Activated CD4-positive, alpha-beta T cell treated with anti-CD3 and anti-CD28 coated beads, Interleukin-2, amount 50 U/mL, for 24 hours (primary cell): ENCODE measurements around the gene AGAP1.

Experiments
- DNase-seq, 2 donors: peaks; one replicate each; pipeline ENCODE4 v3.0.0-alpha.2; 2020; ENCODE audit warnings: low read depth in 1 of 2, low spot score in 1 of 2

Gene AGAP1

DNA sequence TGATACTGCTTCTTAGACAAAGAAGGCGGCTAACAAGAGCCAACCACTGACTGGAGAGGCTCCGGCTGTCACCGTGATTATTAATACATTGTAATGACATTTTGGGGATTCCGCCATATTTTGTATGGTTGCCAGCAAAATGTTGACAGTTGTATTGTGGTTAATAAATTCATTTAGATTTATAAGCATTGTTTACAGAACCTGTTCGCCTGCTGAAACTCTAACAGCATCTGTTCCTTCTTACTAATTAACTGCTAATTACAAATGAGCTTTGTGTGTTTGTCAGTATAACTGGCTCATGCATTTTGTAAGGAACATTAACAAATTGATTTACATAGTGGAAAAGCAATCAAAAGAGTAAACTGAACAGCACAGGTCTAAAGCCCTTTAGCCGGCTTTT lies 342.0 kb downstream of the AGAP1 start:
- DNase-seq, result no peak

DNA sequence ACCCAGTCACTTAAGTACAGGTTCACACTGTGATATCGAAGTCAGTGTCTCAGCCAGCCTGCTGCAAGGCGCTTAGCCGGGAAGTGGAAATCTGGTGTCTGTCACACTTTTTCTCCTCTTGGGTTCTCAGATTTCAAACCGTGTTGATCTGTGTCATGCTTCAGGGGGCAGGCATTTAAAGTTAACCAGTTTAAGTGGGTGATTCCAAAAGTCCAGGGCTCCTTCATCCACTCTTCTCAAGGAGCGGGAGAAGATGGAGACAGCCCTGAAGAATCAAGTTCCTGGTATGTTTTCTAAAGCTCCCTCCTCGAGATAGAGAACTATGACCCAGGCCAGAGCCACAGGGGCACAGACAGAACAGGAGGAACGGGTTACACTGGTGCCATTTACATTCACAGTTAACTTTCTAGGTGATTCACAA lies 342.7 kb downstream of the AGAP1 start:
- DNase-seq, result no peak

DNA sequence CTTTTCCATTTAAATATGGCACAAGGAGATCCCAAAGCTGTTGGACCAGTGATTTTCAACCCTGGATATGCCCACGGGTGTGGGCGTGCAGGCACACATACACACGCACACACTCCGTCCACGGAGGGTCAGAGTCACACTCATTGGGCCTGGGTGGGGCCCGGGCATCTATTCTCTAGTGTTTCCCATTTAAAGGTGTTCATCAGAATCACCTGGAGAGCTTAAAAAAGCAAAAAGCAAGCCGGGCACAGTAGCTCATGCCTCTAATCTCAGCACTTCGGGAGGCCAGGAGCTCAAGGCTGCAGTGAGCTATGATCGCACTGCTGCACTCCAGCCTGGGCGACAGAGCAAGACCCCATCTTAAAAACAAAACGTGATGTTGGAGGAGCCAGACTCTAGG lies 345.4 kb downstream of the AGAP1 start:
- no peak for DNase-seq

DNA sequence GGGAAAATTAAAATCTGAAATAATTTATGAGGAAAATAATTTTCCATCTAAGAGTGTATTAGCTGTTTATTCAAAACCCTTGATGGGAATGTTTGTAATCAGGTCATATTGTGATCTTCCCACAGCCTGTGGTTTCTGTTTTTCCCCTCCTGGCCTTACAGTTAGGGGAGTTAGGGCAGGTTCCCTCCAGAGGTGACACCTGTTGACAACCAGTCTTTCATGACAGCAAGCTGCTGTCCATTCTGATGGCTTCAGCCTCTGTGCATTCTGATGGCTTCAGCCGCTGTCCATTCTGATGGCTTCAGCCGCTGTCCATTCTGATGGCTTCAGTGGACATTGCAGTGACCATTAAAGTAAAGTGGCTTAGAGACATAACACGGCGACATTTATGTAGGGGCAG lies 346.1 kb downstream of the AGAP1 start:
- no peak for DNase-seq

DNA sequence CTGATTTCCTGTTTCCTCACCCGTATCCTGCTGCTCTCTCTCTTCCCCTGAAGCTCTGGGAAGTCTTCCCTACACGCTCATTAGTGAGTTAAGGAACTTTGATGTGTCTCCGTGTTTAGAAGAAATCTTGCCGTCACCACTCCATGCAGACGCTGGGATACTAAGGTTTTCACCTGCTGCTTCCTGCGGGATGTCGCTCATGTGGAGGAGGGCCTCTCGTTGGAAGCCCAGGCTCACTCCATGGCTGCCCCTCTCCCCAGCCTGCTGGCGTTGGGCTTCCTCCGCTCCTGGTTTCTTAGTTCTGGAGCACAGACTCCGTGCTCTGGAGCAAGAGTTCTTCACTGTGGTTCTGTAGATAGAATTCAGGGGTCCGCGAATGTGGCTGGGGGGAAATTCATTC lies 348.0 kb downstream of the AGAP1 start:
- DNase-seq, result no peak

DNA sequence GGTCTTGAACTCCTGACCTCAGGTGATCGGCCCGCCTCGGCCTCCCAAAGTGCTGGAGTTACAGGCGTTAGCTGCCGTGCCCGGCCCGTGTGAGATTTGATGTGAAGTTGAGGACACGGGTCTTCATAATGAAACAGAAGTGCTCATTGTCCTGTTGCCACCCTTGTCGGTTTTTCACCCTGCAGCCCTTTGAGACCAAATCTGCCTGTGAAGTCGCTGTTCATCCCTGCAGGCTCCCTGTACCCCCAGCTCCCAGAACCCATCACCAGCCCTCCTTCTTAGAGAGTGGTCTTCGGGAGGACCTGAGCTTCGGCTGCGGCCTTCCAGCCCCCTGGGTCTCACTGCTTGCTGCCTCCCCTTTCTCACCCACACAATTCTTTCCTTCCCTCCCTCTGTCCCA lies 349.1 kb downstream of the AGAP1 start:
- no peak for DNase-seq

DNA sequence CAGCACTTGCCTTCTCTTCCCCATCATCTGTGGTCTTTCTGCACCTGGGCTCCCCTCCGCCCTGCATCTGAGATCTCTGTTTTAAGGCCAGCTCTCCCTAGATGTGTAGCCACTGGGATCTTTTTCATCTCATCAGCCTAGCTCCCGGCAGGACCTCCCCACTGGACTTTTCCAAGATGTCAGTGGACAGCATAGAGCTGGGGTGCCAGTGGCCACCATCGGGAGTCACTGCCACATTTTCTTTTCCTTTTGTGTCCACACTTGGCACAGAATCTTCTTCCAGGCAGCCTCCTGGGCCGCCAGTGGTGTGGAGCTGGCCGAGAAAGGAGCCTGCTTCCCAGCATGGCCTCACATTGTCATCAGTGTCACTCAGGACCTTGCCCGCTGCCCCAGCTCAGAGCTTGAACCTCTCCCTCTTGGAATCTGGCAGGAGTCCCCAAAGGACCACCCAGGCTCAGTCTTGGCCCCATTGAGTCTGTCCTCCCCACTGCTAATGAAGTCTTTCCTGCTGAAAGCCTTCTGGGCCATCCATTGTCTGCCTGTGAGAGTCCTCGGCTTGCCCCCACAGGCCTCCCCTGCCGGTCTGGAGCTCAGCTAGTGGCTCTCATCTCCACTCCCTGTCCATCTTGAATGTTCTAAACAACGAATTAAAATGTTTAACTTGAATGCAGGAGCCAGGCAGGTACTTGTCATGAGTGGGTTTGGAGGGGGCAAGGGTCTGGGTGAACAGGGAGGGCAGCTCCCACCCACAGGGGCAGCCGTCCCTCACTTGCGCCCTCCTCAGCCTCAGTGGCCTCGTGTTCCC lies 349.9 kb downstream of the AGAP1 start:
- DNase-seq, result no peak

DNA sequence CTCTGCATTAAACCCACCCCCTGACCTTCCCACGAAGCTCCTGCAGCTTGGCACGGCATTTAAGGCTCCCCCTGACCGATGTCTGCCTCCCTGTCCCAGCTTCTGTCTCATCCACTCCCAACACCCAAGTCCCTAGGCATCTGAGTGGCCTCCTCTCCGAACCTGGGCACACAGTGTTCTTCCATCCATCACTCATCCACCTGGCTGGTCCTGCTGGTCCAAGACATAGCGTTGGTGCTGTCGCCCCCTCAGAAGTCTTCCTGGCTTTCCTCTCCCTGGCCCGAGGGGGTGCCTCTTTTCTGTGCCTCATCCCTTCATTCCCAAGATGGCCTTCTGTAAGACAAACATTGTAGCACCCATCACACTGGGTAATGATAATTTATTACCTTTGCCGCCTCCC lies 350.7 kb downstream of the AGAP1 start:
- no peak for DNase-seq

DNA sequence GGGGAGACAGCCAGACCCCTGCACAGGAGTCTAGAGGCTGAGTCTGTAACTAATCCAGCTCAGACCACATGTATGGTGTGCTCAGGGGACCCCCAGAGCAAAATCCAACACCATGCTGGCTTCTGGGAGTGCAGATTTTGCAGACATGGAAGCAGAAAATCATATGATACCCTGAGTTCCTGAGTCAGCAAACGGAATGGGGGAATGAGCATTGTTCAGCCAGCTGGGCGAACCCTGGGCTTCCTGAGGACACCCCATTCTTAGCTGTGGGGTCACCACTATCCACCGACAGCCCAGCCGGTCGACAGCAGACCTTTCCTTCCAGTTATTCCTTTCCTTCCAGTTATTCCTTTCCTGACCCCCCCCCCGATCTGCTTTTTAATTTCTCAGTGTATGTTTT lies 351.4 kb downstream of the AGAP1 start:
- DNase-seq, result no peak

DNA sequence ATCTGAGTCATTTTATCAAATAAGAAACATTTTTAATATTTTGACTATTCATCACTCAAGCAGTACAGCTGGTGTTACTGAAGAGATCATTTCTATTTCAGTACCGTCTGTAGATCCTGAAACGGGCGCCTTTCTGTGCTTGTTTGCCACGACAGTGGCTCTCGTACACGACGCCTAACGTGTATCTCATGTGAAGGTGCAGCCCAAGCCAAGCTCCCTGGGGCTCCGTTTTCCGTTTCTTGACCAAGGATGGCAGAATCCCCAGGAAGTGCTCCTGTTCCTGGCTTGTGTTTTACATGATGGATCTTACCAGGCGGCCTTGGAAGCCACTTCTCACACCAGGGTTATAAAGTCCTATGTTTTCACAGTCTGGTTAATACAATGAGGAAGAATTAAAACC lies 353.7 kb downstream of the AGAP1 start:
- no peak for DNase-seq

DNA sequence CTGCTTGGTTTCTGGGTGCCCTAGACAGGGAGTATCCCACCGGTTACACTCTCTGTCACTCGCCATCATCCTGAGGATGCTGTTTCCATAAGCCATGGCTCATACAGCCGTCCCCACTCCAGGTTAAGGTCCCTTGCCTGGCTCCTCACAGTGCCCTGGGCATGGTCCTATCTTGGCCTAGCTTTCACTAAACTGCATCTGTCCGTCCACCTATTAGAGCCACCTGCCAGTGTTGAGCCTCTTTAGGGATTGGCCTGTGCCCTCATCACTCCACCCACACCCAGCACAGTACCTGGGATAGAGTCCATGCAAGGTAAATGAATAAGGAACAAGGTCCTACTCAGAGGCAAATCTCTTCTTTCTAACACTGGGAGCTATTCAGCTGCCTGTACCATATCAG lies 354.2 kb downstream of the AGAP1 start:
- no peak for DNase-seq

DNA sequence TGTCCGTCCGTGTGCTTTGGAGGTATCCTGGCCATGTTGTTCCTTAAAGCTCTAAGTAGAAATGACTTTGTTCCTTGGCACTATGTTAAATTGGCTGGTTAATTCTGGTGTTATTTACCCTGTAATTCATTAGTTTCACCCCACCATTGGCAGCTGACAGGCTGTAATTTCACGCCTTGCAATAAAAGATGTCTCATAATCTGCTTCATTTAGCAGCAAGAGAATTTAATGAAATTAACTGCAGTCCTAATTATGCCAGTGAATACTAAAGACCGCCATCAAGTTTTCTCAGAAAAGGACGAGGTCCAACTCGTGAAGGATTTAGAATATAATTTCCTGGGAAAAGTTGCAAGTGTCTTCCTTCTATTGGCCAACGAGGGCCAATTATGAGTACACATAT lies 355.1 kb downstream of the AGAP1 start:
- no peak for DNase-seq

DNA sequence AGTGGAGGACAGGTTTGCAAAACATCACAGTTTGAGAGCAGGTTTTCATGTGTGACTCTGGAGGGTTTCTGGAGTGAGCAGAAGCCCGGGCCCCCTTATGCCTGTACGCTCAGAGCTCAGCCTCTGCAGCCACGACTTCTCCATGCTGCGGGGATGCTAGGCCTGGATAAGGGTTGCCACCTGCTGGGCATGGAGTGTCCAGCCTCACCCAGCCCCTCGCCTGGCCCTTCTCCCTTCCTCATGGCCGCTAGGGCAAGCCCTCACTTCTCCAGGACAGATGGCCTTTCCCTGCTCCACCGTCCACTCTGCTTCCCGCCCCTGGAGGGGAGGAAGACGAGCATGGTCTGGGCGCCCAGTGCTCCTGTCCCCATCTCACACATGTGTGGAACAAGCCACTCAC lies 355.6 kb downstream of the AGAP1 start:
- DNase-seq, result no peak

DNA sequence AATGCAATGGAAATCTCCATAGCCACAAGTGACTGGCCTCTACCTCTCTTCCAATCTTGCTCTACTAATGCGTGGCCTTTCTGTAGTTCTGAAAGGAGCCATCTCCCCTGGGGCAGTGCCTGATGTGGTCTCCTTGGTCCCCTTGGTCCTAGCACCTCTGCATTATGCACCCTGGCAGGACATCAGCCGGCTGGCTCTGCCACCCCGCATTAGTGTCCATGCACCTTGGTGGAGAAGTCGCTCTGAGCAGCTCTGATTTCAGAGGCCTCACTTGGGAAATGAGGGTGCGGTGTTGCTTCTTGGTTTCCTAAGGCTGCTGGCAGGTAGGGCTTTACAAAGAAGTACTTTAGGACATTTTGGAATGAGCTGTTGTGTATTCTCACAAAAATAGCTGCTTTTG lies 356.4 kb downstream of the AGAP1 start:
- no peak for DNase-seq

DNA sequence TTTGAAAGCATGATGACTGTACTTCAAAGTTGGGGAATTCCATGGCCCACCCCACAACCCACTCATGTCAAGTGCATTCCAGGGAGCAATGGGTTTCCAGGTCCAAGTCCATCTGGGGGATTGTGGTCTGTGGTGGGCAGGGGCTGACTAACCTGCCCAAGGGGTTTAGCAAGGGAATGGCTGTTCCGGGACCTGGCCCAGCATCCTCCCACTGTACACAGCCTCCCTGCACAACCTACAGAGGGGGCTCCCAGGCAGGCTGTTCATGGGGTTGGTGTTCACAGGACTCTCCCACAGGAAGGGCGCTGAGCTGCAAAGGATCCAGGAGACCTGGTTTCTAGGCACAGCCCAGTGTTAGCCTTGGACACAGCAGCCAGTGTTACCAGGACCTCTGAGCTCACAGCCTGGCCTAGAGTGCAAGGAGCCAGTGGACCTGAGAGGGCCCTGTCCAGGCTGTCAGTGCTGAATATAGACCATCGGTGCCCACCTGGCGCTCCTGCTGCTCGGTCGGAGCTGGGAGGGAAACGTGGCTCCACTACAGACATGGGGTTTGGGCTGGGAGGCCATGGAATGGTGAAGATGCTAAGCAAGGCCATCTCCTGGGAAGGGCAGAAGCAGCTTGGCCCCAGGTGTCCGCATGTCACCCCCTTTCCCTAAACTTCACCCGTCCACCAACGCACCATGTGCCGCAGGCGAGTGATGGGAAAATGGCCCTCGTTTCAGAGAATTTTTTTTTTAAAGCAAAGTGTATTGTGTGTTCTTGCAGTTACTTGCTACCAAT lies 357.1 kb downstream of the AGAP1 start:
- no peak for DNase-seq

DNA sequence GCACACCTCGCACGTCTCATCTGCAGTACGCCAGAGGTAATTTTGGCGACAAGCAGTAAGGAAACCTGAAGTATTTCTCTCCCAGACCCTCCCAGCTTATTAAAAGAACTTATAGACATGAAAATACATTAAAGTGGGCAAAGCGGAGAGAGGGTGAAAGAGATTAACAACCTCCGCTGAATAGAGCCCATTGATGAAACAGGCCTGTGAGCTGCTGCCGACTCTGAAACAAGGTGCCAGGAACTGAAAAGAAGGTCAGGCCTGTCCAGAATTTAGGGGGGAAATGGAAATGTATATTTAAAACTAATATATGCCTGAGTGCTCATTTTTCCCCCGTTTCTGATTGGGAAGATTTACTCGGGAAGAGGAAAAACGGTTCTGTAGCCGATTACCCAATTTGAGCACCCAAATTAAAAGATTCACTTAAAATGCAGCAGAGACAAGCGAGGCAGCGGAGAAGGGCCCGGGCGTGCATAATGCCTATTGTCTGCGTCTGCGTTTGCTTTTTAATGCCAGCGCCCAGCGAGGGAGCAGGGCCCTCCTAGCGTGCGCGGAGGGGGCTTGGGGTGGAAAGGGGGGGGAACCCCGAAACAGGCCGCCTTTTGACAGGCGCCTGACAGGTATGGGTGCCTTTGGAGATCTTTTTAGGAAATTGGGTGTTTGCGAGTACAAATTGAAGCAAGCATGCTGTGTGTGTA lies 358.1 kb downstream of the AGAP1 start:
- no peak for DNase-seq

DNA sequence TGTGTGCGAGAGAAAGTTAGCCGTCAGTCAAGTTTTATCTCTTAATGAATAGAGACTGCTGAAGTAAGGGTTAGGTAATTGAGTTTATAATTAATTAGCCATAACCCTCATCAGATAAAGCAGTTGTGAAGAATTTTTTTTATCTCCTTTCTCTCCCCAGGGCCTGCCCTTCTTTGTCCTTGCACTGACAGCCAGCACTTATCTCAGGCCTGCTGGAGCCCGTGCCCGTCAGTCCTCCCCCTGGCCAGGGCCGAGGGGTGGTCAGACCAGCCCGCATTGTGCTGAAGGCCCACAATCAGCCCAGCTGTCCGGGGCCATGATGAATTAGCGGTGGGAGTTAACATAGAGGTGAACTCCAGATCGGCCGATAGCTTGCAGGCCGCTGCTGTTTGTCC lies 358.7 kb downstream of the AGAP1 start:
- no peak for DNase-seq

DNA sequence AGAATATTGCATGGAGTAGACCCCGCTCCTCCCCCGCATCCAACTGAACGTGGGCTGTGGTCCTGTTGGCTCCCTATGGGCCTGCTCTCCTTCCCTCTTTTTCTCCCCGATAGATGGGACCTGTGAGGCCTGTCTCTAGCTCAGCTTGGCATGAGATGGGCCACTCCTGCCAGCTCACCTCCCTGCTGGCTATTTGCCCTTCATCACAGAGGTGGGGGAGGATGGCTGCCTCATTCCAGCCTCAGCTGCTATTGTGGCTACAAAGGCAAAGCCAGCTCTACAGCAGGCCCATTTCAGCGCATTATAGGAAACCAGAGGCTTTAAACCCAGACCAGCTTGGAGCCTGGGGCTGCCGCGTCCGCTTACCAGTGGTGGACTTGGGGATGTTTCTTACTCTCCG lies 360.4 kb downstream of the AGAP1 start:
- DNase-seq, result no peak

DNA sequence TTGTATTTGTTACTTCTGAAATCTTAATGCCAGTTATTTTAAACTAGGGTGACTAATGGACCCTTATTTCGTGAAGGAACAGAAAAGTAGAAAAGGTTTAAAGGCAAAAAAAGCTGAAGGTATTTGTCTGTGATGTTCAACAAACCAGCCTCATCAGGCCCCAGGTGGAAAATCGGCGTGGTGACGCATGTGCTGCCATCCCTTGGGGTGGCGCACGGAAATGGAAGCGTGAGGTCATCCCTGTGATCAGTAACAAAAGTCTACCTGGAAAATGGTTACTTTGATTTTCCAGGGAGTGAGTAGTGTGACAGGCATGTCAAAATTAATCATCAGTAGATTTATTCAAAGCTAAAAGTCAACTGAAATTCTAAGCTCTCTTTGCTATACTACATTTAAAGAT lies 361.2 kb downstream of the AGAP1 start:
- DNase-seq, result no peak

DNA sequence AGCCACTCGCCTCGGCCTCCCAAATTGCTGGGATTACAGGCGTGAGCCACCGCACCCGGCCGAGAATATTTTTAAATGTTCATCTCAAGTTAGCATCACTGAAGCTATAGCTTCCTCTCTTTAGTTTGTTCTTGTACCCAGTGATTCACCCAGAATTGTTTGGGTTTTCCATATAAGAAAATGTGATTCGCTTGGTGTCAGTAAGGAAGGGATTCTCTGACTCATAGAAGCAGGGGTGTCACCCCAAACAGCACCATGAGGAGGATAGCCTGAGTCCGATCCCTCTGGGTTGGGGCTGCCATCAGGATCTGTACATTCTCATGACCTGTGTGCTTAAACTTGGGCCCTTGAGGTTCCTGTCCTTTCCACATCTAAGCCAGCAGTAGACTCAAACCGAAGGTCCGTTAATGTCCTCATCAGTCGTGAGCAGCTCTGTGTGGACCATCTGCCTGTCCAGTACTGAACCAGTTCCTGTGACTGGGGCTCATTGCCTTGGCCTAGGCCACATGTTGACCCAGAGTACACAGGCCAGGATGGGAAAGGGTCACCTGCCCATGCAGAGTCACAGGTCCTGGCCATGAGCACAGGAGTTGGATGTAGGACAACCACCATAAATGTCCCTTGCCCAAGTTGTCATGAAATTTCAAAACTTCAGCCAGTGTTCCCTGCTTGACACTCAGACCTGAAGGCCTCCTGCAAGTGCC lies 362.5 kb downstream of the AGAP1 start:
- DNase-seq, result no peak

DNA sequence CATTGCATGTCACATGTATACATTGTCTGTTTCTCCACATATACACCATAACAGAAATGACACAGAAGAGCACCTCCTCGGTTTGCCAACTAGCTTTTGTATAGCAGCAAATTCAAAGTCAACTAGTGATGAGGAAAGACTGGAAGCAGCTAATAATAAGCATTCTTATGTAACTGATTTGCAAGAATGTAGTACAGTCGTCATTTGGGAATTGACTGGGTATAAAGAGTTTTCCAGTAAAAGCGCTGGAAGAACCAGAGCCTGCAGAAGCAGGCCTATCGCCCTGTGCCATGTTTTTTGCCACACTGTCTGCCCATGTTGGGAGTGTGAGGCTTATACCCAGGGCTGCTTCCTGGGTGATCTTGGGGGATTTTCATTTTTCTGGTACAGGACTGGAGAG lies 363.8 kb downstream of the AGAP1 start:
- DNase-seq, result no peak

DNA sequence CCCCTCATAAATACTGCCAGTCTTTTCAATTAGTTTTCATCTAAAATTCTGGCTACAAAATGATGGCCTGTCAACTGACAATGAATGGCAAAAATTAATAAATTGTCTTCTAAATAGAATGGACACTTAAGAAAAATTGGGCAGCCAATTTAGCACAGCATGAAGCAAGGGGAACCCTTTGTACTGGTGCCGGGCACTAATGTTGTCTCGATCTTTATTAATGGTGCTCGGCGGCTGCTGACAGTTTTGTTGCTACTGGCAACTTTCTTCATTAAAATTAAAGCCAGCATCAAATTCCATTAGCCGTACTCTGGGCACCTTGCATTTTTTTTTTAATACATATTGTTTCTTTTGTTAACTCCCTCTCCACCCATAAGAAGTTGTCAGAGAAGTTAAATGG lies 365.0 kb downstream of the AGAP1 start:
- no peak for DNase-seq
